ENCODE measurements around the gene NPR3.

DNA sequence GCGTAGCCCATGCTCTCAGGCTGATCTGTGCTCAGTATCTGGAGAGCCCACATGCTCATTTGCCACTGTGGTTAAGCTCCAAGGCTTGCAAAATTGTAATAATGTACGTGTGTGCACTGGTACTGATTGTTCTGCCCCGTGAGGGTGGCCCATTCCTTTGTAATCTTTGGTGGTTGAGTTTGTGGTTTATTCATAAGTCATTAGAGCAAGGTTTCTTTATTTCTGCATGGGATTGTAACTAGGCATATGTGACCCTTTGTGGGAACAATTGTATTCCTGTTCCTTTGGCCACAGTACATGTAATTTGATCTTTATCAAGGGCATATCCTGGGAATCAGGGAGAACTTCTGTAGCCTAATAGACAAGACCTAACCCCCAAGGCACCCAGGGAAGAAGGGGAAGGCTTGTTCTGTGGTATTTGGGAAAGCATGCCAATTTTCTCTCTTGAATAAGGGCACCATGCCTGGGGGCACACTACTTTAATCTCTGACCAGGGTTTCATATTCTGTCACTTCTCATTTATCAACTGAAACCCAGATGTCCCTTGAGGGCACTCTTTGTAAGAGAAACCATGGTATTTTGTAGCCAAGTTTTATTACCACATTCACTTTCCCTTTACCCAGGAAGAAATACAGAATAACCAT lies 74.6 kb downstream of the NPR3 start:
- no peak for TF ChIP-seq POLR2AphosphoS5 (IDR thresholded peaks at IDR 0.05; ENCODE audit: borderline replicate concordance, low read depth, low read length)
- no peak for TF ChIP-seq EZH2 (IDR thresholded peaks at IDR 0.05)

Measured in SK-N-MC (cell line).